CD4-positive, alpha-beta T cell treated with Interleukin-17A for 1 hour (primary cell): ENCODE results near the gene NUAK2.
"Not testable (repeated sequence)": the region's sequence is repeated elsewhere in the genome, so short reads cannot be mapped to it uniquely, and the experiment has no call there.

ENCODE experiments used
- DNase-seq: peaks from one replicate; pipeline ENCODE4 v3.0.0-alpha.2; 2020

Gene NUAK2

GRCh38 chr1:205317311-205317917, 4.1 kb downstream of the NUAK2 start:
- no peak for DNase-seq

- peak; percentile 30 for DNase-seq
Observed at GRCh38 chr1:205316161-205316566, 5.4 kb downstream of the NUAK2 start.

GRCh38 chr1:205315008-205315618, 6.4 kb downstream of the NUAK2 start:
- DNase-seq: no peak

- peak; percentile 46 for DNase-seq
Observed at GRCh38 chr1:205313563-205314308, 7.8 kb downstream of the NUAK2 start.

GRCh38 chr1:205312866-205313562, 8.5 kb downstream of the NUAK2 start:
- DNase-seq: no peak

- DNase-seq: no peak
Observed at GRCh38 chr1:205310976-205311704, 10.4 kb downstream of the NUAK2 start.

GRCh38 chr1:205309741-205310140, 11.8 kb downstream of the NUAK2 start:
- no peak for DNase-seq

- no peak for DNase-seq
Observed at GRCh38 chr1:205306929-205307566, 14.5 kb downstream of the NUAK2 start.

GRCh38 chr1:205304695-205305070, 16.9 kb downstream of the NUAK2 start:
- DNase-seq: no peak

- DNase-seq: no peak
Observed at GRCh38 chr1:205304046-205304694, 17.4 kb downstream of the NUAK2 start.

- DNase-seq: no peak
Observed at GRCh38 chr1:205303247-205303888, 18.2 kb downstream of the NUAK2 start.

GRCh38 chr1:205301842-205302588, 19.5 kb downstream of the NUAK2 start:
- DNase-seq: no peak

- DNase-seq: no peak
Observed at GRCh38 chr1:205301205-205301821, 20.2 kb downstream of the NUAK2 start.

GRCh38 chr1:205300149-205300548, 21.4 kb downstream of the NUAK2 start:
- no peak for DNase-seq

- DNase-seq: no peak
Observed at GRCh38 chr1:205298191-205298994, 23.2 kb downstream of the NUAK2 start.

GRCh38 chr1:205297546-205298177, 23.9 kb downstream of the NUAK2 start:
- DNase-seq: not testable (repeated sequence)

GRCh38 chr1:205296154-205296553, 25.4 kb downstream of the NUAK2 start:
- DNase-seq: no peak

- DNase-seq: no peak
Observed at GRCh38 chr1:205294934-205295333, 26.6 kb downstream of the NUAK2 start.
